ENCODE results near the gene FGFR3.
A peak's percentile ranks its signal among the peaks of the same experiment; 100 is the strongest.

FGFR3 gene

DNA sequence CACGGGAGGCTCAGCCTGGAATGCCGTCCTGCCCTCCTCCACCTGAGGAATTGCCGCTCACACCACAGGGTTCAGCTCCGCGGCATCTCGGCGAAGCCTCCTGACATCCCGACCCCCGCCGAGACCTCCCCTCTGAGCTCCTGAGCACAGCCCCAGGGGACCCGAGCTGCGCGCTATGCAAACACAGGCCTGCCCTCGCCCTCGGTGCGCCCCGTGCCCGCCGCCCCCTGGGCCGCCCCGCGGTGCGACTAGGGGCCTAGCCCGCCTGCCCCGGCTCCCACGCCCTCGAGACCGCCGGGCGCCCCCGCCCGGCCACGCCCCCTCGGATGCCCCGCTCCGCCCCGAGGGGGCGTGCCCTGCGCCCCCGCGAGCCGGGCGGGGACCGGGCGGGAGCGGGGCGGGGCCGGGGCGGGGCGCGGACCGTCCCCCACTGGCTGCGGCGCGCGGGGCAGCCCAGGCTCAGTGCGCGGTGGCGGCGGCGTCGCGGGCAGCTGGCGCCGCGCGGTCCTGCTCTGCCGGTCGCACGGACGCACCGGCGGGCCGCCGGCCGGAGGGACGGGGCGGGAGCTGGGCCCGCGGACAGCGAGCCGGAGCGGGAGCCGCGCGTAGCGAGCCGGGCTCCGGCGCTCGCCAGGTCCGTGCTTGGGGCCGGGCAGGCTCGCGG lies at the start of gene FGFR3:
Gene FGFR3 (plus strand): TSS at position 462 of the 664 bp plus-strand sequence. CDS start 642 bp downstream, outside the sequence.
- peak; percentile 73 for DNase-seq

- no peak for DNase-seq
Observed at GRCh38 chr4:1743551-1743950, 49.5 kb upstream of the FGFR3 start.

- DNase-seq: no peak
Observed at GRCh38 chr4:1743975-1744374, 49.1 kb upstream of the FGFR3 start.

- DNase-seq: no peak
Observed at GRCh38 chr4:1744552-1744951, 48.5 kb upstream of the FGFR3 start.

DNA sequence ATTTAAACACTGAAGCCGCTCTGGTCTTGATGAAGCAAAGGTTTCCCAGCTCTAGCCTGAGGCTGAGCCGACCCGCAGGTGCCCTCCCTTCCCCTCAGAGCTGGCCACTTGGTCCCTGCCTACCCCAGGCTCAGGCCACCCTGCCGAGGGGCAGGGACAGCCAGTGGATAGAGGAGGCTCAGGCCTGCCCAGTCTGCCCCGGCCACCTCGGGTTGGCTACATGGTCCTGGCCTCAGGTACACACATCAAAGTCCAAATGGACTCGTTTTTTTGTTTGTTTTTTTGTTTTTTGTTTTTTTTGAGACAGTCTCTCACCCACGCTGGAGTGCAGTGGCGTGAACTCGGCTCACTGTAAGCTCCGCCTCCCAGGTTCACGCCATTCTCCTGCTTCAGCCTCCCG lies 47.9 kb upstream of the FGFR3 start:
- DNase-seq: no peak

GRCh38 chr4:1745697-1746096 lies 47.4 kb upstream of the FGFR3 start:
- DNase-seq: no peak

DNA sequence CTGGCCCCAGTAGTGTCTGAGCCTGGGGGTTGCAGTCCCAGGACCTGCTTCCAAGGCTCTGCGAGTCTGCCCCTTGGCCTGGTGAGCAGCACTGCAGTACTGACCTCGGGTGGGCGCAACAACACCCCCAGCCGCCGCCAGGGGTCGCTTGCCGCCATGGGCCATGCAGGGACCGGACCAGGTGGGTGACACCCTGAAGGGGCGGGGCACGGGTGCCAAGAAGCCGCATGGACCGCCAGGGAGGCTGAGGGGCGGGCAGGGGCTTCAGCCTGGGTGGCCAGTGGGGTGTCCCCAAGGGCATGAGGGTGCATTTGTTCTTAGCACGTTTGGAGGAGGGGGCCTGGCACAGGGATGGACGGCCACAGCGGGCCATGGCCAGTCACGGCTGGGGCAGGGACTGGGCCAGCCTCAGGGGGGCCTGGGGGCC lies 46.8 kb upstream of the FGFR3 start:
- peak; percentile 97 for DNase-seq

GRCh38 chr4:1746919-1747602 lies 46.0 kb upstream of the FGFR3 start:
- DNase-seq: no peak

GRCh38 chr4:1747603-1747967 lies 45.5 kb upstream of the FGFR3 start:
- DNase-seq: no peak

DNA sequence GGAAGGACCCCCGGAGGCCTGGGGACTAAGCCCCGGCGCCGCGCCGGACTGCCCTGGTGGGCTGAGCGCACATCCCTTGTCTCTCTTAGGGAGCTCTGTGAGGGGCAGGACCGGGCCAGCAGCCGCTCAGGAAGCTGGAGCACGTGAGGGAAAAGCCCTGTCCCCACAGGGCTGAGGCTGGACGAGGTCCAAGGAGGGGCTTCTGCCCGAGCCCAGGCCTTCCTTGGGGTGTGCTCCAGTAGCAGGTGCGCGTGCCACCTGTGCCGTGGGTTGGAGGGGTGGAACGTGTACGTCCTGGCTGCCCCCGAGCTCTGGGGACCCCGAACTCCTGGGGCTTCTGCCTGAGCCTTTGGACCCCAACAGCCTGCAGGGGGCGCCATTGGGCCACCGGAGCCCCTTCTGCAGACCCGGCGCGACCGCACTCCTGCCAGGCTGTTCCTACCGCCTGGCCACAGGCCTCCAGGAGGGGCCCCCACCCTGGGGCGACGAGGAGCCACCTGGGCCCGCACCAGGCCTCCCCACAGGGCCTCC lies 44.6 kb upstream of the FGFR3 start:
- DNase-seq: peak; percentile 99

- no peak for DNase-seq
Observed at GRCh38 chr4:1749370-1749769, 43.7 kb upstream of the FGFR3 start.

DNA sequence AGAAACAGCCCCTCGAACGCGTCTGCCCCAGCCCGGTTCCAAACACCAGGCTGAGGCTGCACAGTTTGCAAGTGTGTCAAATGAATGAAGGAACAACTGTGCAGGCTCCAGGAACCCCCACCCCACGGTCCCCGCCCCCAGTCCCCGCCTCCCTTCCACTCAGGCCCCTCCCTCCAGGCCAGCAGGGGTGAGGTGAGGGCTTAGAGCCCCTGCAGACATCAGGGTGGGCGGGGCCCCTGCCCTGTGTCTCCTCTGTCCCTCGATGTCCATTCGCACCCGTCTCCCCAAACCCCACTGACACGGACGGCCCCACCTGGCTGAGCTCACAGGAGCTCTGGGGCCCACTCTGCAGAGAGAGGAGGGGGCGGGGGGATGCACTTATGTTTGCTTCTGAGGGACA lies 43.3 kb upstream of the FGFR3 start:
- DNase-seq: no peak

GRCh38 chr4:1750381-1751154 lies 42.5 kb upstream of the FGFR3 start:
- DNase-seq: no peak

GRCh38 chr4:1751155-1751918 lies 41.8 kb upstream of the FGFR3 start:
- no peak for DNase-seq

DNA sequence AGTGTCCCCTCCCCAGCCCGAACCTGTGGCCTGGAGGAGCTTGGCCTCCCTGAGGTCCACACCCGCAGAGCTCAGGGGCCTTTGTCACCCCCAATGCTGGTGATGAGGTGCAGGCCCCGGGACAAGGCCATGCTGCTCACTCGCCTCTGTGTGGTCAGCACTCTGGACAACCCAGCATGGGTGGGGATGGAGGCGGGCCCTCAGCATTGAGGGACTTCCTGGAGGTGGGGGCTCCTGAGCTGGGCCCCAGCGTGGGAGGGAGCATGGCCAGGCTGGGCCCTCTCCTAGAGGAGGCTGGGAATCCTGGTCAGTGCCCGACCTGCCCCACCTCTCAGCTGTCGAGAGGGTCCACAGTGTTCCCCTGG lies 41.2 kb upstream of the FGFR3 start:
- DNase-seq: no peak

DNA sequence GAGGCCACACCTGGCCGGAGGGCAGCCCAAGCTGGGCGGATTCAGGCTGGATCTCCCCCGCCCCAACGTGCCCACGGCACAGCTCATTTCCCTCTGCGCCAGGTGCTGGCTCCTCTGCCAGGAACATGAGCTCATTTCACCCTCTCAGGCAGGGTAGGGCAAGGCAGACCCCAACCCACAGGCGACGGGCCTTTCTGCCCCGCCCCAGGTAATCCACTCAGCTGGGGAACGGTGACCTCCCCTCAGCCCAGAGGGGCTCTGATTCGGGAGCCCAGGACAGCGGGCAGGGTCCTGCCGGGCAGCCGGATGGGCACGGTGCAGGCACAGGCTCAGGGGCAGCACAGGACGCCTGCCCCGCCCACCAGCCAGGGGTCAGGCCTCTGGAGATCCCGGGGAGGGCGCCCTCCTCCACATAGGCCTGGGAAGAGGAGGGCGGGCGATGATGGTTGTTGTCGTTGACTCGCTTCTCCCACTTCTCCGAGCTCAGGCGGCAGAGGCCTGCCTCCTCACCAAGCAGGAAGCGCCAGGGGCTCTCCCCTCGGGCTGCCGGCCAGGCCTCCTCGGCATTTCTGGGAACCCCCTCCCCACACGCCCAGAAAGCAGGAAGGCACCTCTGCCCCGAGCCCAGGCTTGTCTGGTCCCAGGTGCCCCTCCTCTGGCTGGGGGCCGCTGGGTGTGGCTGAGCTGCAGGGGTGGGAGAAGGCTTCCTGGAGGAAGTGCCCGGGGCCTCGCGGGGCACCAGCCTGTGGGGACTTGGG lies 40.6 kb upstream of the FGFR3 start:
- peak; percentile 66 for DNase-seq

- no peak for DNase-seq
Observed at GRCh38 chr4:1753294-1753696, 39.8 kb upstream of the FGFR3 start.

DNA sequence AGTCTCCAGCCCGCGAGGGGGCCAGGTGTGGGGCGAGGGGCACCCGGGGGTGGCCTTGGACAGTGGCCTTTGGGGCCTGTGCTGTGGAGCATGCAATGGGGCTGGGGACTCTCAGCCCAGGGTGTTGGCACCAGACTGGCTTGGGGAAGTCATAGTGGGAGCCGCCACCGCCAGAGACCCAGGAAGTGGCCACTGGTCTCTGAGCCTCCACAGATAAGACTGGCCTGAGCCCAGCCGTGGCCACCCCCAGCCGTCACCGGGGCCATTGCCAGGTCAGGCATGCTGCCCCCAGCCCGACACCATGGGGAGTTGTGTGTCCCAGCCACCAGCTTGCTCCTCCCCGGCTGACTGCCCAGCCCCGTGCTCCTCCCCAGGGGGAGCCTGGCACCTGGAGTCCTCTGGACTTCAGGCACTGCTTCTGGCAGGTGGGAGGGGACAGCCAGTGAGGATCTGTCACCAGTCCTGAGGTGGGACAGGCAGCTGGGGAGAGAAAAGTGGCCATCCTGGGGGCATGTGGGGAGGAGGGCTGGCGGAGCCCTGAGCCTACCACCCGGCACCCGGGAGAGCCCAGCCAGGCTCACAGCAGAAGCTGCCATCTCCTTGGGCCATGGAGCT lies 39.3 kb upstream of the FGFR3 start:
- no peak for DNase-seq

- no peak for DNase-seq
Observed at GRCh38 chr4:1754336-1754735, 38.8 kb upstream of the FGFR3 start.

DNA sequence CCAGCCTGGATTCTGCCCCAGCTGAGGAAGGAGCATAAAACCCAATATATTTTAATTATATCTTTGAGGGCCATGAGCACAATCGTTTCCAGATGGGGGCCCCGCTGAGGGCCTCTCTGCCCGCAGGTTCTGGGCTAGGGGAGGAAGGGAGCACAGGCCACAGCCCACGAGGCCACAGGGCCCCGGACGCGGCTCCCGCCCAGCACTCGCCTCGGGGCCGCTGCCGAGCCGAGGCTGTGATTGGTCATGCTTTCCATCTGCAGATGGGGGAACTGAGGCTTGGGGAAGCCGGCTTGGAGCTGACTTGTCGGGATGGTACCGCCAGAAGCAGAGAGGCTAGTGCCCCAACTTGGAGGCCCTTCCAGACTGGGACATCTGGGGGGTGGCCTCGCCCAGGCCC lies 37.8 kb upstream of the FGFR3 start:
- no peak for DNase-seq

GRCh38 chr4:1756079-1756478 lies 37.0 kb upstream of the FGFR3 start:
- no peak for DNase-seq
